Smooth muscle cell of the brain vasculature (primary cell): Measurements from ENCODE around the gene TBC1D12.
"Not testable (repeated sequence)": the region's sequence is repeated elsewhere in the genome, so short reads cannot be mapped to it uniquely, and the experiment has no call there.

ENCODE experiments used
- DNase-seq: peaks from one replicate; pipeline ENCODE4 v3.0.0-alpha.2; 2012; ENCODE audit warnings: low read depth, low spot score

Gene TBC1D12

DNA sequence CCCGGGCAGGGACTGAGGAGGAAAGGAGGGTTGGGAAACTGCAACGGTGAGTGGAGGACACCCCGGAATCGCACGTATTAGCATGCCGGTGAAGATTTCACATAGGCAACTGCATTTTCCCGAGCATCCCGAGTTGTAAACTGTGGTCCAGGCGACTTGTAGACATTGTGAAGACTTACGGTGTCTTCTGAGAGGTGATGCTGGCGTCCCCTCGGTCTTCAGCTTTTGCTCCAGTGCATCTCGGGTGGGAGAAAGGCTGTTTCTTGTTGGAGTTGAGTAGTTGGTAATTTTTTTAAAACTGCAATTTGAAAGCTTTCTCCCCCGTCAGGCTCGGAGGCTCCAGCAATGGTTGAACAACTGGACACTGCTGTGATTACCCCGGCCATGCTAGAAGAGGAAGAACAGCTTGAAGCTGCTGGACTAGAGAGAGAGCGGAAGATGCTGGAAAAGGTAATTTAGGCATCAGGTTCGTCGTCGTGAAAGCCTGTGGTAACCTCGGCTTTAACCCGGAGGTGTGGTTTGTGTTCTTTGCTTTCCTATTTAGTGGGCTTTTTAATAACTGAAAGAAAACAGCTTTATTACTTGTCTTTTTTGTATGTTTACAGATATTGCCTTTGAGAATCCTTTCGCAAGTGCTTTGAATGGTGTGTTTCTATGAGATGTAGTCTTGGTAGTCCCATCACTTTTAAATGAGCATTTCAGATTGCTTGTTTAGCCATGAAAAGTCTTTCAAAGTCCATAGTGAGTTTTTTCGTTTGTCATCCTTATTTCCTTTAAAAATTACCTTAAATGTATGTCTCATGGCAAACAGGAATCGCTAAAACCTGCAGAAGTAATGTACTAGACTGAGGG lies 143.9 kb downstream of the TBC1D12 start:
- DNase-seq = no peak

DNA sequence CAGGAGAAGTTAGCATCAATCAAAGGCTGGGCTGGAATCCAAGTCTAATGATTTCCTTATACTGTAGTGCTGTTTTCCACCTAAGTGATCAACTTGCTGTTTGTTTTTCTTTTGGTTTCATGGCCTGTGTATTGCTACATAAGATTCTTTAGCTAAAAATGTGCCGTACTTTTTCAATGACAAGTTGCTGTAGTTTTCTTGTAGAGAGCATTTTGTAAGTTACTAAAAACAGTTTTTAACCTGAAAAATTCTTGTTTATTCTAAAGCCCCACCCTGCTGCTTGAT lies 144.5 kb downstream of the TBC1D12 start:
- DNase-seq = no peak

DNA sequence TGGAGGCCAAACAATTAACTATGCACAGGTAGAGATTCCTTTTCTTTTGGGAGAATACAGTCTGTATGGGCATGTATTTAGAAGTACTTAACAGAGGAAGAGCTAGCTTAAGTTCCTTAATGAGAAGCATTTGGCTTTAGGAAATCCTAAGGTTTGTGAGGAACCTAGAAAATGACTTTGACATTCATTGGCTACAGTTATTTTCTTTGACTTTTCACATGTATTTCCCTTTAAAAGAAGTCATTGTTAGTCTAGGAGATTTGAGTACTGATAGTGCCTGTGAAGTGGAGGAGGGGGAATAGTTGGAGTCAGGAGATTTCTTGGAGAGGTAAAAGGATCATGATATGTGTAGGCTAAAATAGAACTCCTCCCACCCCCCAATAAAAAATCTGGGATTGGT lies 146.9 kb downstream of the TBC1D12 start:
- no peak for DNase-seq

DNA sequence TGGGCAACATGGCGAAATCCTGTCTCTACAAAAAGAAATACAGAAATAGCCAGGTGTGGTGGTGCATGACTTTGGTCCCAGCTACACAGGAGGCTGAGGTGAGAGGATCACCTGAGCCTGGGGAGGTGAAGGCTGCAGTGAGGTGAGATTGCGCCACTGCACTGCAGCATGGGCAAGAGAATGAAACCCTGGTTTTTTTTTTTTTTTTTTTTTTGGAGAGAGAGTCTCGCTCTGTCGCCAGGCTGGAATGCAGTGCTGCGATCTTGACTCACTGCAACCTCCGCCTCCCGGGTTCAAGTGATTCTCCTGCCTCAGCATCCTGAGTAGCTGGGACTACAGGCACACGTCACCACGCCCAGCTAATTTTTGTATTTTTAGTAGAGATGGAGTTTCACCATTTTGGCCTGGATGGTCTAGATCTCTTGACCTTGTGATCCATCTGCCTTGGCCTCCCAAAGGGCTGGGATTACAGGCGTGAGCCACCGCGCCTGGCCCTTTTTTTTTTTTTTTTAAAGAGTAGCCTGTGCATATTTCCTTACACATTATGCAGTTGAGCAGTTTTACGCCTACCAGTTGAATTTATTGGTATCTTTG lies 165.5 kb downstream of the TBC1D12 start:
- DNase-seq = not testable (repeated sequence)

DNA sequence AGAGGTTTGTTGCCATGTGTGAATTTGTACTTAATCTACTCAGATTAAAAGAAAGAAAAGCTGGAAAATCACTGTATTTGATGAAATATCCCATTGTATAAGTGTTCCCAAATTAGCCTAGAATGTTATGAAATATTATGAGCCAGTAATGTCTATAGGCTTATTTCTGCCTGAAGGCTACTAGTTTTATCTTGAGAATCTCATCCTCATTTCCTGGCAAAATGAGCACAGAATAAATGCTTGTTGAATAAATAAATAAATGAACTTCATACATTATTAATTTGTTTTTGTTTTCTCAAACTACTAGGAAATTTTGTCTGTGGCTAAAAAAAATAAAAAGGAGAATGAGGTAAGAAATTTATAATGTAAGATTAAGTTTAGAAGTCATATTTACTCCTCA lies 168.7 kb downstream of the TBC1D12 start:
- no peak for DNase-seq

DNA sequence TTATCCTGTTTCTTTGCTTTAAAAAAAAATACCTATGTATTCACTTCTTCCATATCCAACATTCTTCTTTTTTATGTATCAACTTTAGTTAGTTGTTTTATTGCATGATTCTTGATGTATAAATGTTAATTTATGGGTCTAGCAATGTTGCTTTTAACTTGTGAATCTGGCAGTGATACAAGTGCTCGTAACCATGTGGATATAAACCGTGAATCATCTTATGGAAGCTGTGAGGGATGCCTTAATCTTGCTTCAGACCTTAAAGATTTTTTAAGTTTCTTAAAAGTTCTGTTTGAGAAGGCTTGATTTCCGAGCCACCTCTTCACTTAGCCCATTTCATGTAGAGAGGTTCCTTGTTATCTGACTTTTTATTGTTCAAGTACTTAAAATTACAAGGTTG lies 169.2 kb downstream of the TBC1D12 start:
- no peak for DNase-seq

DNA sequence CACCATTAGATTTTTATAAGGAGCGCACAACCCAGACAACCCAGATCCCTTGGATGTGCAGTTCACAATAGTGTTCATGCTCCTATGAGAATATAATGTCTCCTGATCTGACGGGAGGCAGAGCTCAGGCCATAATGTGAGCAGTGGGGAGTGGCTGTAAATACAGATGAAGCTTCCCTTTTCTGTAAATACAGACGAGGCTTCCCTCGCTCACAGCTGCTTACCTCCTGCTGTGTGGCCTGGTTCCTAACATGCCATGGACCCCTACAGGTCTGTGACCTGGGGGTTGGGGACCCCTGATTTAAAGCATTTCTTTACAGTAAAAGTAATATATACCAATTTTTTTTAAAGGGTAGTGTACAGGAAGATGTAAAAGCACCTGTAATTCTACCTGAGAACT lies 176.4 kb downstream of the TBC1D12 start:
- DNase-seq = no peak

DNA sequence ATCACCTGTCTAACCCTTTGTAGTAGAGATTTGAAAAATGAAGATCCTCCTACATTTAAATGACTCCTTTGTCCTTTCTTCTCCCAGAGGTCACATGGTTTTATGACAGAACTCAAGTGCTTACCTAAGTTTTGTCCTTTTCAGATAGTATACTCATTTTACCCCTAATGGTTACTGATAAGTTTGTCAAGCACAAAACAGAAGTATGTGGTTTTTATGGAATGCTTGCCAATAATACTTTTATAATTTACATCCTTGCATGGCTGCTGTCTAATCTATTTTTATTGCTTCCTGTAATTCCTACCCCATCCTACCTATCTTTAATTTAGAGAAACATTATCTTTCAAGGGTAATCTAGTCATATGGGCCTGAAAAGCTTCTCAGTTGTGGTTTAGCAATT lies 180.8 kb downstream of the TBC1D12 start:
- DNase-seq = no peak
